ENCODE results near the gene HOXC12. TPM values are rescaled to one million over a fixed set of nuclear protein-coding genes. Genes with fewer than 3 reads are reported as not detected.

HOXC12 gene
- total RNA-seq, 1 donor, result under 0.01 TPM

DNA sequence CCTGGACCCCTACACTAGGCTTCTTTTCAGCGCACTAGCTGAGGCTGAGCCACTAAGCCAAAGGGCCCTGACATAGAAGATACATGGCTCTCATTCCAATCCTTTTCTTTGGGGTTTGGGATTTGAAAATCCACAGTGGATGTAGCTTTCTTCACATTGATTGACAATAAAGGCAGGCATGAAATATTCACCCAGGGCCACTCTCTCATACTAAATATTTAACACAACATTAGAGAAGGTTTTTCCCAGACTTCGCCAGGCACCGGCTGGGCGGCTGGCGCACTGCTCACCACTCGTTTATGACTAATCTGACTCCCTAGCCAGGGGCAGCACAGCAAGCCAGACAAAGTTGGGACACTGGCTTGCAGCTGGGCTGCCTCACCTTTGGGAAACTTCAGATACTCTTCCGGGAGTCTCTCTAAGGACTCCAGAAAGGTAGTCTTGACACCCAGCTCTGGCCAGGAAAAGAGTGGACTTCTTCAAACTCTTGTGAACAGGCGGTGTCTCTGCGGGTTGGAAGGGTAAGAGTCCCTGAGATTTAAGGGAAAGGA, 17.5 kb downstream of the HOXC12 start:
- peak overlapping the region; percentile 89 for H3K4me2 ChIP-seq (ENCODE audit: insufficient read depth, low read length)
- H3K4me1 ChIP-seq (ENCODE audit: insufficient read depth, low read length), result peaks cover 9% of the 10 kb centered on the region
- H3K27me3 ChIP-seq (ENCODE audit: insufficient read depth, low read length), result peaks cover 32% of the 10 kb centered on the region
- H3K9me3 ChIP-seq (ENCODE audit: low read depth, low read length), result no peaks in the 10 kb centered on the region
- TF ChIP-seq, protein P1, sequence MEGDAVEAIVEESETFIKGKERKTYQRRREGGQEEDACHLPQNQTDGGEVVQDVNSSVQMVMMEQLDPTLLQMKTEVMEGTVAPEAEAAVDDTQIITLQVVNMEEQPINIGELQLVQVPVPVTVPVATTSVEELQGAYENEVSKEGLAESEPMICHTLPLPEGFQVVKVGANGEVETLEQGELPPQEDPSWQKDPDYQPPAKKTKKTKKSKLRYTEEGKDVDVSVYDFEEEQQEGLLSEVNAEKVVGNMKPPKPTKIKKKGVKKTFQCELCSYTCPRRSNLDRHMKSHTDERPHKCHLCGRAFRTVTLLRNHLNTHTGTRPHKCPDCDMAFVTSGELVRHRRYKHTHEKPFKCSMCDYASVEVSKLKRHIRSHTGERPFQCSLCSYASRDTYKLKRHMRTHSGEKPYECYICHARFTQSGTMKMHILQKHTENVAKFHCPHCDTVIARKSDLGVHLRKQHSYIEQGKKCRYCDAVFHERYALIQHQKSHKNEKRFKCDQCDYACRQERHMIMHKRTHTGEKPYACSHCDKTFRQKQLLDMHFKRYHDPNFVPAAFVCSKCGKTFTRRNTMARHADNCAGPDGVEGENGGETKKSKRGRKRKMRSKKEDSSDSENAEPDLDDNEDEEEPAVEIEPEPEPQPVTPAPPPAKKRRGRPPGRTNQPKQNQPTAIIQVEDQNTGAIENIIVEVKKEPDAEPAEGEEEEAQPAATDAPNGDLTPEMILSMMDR (IDR thresholded peaks at IDR 0.05; ENCODE audit: extremely low read depth, low read depth, low read length), result no peak
- H4K20me1 ChIP-seq (ENCODE audit: insufficient read depth, low read length), result no peaks in the 10 kb centered on the region
- H3K36me3 ChIP-seq (ENCODE audit: insufficient read depth, low read length), result no peaks in the 10 kb centered on the region
- no peak for DNase-seq (ENCODE audit: insufficient read length, low spot score, missing footprints)
- no peak overlapping the region for H3K27ac ChIP-seq (ENCODE audit: low read depth, low read length)
- no peak overlapping the region for H2AFZ ChIP-seq (ENCODE audit: low read length)
- no peaks in the 10 kb centered on the region for H3K79me2 ChIP-seq (ENCODE audit: insufficient read depth, low read length)
- H3K4me3 ChIP-seq (ENCODE audit: insufficient read depth, low read length), result peak overlapping the region; percentile 83

DNA sequence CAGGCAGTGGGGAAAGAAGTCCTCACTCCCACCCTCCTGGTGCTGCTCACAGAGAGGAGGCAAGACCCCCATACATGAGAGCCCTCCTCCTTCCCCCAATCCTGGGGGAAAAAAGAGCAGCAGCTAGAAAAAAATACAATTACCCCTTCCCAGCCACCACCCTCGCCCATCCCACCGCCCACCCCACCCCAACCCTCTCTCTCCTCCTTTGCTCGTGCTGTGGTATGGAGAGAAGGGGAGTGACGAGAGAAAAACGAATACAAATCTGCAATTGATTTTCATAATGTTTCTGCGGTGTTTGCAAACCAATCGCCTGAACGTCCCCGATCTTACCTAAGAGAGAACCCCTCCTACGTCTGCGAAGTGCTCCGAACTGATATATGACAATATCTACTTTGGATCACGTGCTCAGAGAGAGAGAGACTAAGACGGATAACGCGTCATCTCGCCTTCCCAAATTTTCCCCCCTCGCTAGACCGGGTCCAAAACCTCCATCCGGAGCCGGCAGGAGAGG, 18.1 kb downstream of the HOXC12 start, which contains the start of gene HOXC11:
Gene HOXC11 (plus strand): TSS at position 405 of the 514 bp plus-strand sequence. CDS start 116 bp downstream, outside the sequence.
- Histone ChIP-seq H4K20me1 (ENCODE audit: insufficient read depth, low read length) (no peaks in the 10 kb centered on the region), H2AFZ (ENCODE audit: low read length) (peak within 1 kb of the TSS; percentile 87), H3K4me2 (ENCODE audit: insufficient read depth, low read length) (peak within 1 kb of the TSS; percentile 89), H3K36me3 (ENCODE audit: insufficient read depth, low read length) (no peaks in the 10 kb centered on the region), H3K9me3 (ENCODE audit: low read depth, low read length) (no peaks in the 10 kb centered on the region), H3K4me1 (ENCODE audit: insufficient read depth, low read length) (peaks cover 9% of the 10 kb centered on the region), H3K27me3 (ENCODE audit: insufficient read depth, low read length) (peaks cover 30% of the 10 kb centered on the region), H3K79me2 (ENCODE audit: insufficient read depth, low read length) (no peaks in the 10 kb centered on the region), H3K4me3 (ENCODE audit: insufficient read depth, low read length) (peak within 1 kb of the TSS; percentile 83), H3K27ac (ENCODE audit: low read depth, low read length) (peak within 1 kb of the TSS; percentile 4)
- TF ChIP-seq, protein P1 (IDR thresholded peaks at IDR 0.05; ENCODE audit: extremely low read depth, low read depth, low read length), result no peak
- DNase-seq (ENCODE audit: insufficient read length, low spot score, missing footprints), result no peak

DNA sequence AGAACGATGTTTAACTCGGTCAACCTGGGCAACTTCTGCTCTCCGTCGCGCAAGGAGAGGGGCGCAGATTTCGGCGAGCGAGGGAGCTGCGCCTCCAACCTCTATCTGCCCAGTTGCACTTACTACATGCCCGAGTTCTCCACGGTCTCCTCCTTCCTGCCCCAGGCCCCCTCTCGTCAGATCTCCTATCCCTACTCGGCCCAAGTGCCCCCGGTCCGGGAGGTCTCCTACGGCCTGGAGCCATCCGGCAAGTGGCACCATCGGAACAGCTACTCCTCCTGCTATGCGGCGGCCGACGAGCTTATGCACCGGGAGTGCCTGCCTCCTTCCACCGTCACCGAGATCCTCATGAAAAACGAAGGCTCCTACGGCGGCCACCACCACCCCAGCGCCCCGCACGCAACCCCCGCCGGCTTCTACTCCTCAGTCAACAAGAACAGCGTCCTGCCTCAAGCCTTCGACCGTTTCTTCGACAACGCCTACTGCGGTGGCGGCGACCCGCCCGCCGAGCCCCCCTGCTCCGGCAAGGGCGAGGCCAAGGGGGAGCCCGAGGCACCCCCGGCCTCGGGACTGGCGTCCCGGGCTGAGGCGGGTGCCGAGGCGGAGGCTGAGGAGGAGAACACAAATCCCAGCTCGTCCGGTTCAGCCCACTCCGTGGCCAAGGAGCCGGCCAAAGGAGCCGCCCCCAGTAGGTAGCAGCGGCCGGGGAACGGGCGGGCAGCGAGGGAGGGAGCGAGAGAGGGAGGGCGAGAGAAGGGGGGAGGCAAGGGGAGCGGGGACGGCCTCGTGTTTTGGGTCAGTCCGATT, 18.7 kb downstream of the HOXC12 start:
- peak overlapping the region; percentile 4 for H3K27ac ChIP-seq (ENCODE audit: low read depth, low read length)
- H3K4me2 ChIP-seq (ENCODE audit: insufficient read depth, low read length), result peak overlapping the region; percentile 89
- no peaks in the 10 kb centered on the region for H4K20me1 ChIP-seq (ENCODE audit: insufficient read depth, low read length)
- DNase-seq (ENCODE audit: insufficient read length, low spot score, missing footprints), result peak; percentile 94
- peaks cover 9% of the 10 kb centered on the region for H3K4me1 ChIP-seq (ENCODE audit: insufficient read depth, low read length)
- no peaks in the 10 kb centered on the region for H3K36me3 ChIP-seq (ENCODE audit: insufficient read depth, low read length)
- no peaks in the 10 kb centered on the region for H3K79me2 ChIP-seq (ENCODE audit: insufficient read depth, low read length)
- H3K9me3 ChIP-seq (ENCODE audit: low read depth, low read length), result no peaks in the 10 kb centered on the region
- TF ChIP-seq, protein P1 (IDR thresholded peaks at IDR 0.05; ENCODE audit: extremely low read depth, low read depth, low read length), result no peak
- peaks cover 30% of the 10 kb centered on the region for H3K27me3 ChIP-seq (ENCODE audit: insufficient read depth, low read length)
- H2AFZ ChIP-seq (ENCODE audit: low read length), result peak overlapping the region; percentile 87
- peak overlapping the region; percentile 83 for H3K4me3 ChIP-seq (ENCODE audit: insufficient read depth, low read length)
